MCF 10A (cell line): Measurements from ENCODE around the gene PPP2R2B. TPM values are rescaled to one million over a fixed set of nuclear protein-coding genes. Genes with fewer than 3 reads are reported as not detected.

ENCODE experiments used
- BruUV-seq: library from RNA; stranded (reverse); fragments of 400-500 nt; replicated peaks from 2 replicates; lab custom pipeline; 2021; lab: Mats Ljungman, UMichigan
- CTCF ChIA-PET: fragments of 300-600 bp; sonication (Branson Sonifier 250); formaldehyde crosslinking; extraction: SDS; loops from one replicate; lab custom pipeline; 2021; ENCODE audit warnings: antibody characterized with exemption, inconsistent platforms; lab: Yijun Ruan, JAX
- POLR2A ChIA-PET: fragments of 300-600, 350-650 bp; sonication (Branson Sonifier 250); formaldehyde crosslinking; extraction: SDS; loops from one replicate; lab custom pipeline; 2020; ENCODE audit warnings: antibody characterized with exemption, inconsistent platforms; lab: Yijun Ruan, JAX
- DNase-seq: peaks from one replicate; pipeline ENCODE4 v3.0.0-alpha.2; 2018; ENCODE audit not compliant: unreplicated experiment
- H3K27ac Mint-ChIP-seq: one replicate; pipeline ENCODE4 v1.8.0; 2022; ENCODE audit warnings: mild to moderate bottlenecking, low read depth, mixed read lengths; ENCODE audit not compliant: unreplicated experiment
- H3K27me3 Mint-ChIP-seq: one replicate; pipeline ENCODE4 v1.8.0; 2022; ENCODE audit warnings: mixed read lengths; ENCODE audit not compliant: insufficient read depth, unreplicated experiment
- H3K36me3 Mint-ChIP-seq: one replicate; pipeline ENCODE4 v1.8.0; 2022; ENCODE audit warnings: mild to moderate bottlenecking, moderate library complexity, mixed read lengths; ENCODE audit not compliant: insufficient read depth, unreplicated experiment
- H3K4me1 Mint-ChIP-seq: one replicate; pipeline ENCODE4 v1.8.0; 2022; ENCODE audit warnings: mixed read lengths; ENCODE audit not compliant: insufficient read depth, unreplicated experiment
- H3K4me3 Mint-ChIP-seq: one replicate; pipeline ENCODE4 v1.8.0; 2022; ENCODE audit warnings: mild to moderate bottlenecking, moderate library complexity, mixed read lengths; ENCODE audit not compliant: unreplicated experiment
- H3K9me3 Mint-ChIP-seq: one replicate; pipeline ENCODE4 v1.8.0; 2022; ENCODE audit warnings: mixed read lengths; ENCODE audit not compliant: unreplicated experiment
- CTCF ChIP-seq: fragments of 200-600 bp; IDR thresholded peaks from one replicate; pipeline ENCODE4 v1.8.0; 2022; ENCODE audit warnings: antibody characterized with exemption, mild to moderate bottlenecking; ENCODE audit not compliant: unreplicated experiment
- intact Hi-C: fragments of 100-400 bp; cut with micrococcal nuclease; formaldehyde crosslinking; loops from 2 replicates; pipeline ENCODE4 v1.14.1; 2022
- total RNA-seq: library from RNA; stranded (reverse); gene quantifications from 2 replicates; pipeline ENCODE4 v1.2.3, GENCODE V29; 2022

Gene PPP2R2B
- total RNA-seq, 1 experiment from 2014 or later, result 0.54 TPM

- BruUV-seq, result no TSS peak
- ChIA-PET CTCF (interaction anchor here (0.6 kb wide), 1 partner anchor 112 kb away, joined by 4 read pairs; no protein-coding TSS in a partner anchor), POLR2A (interaction anchor here (1.7 kb wide), 1 partner anchor 10 kb away, joined by 4 read pairs; no protein-coding TSS in a partner anchor)
- Mint-ChIP-seq H3K4me1 (no peaks in the 10 kb centered on the region), H3K9me3 (no peaks in the 10 kb centered on the region), H3K4me3 (no peak overlapping the region), H3K27me3 (no peaks in the 10 kb centered on the region), H3K36me3 (no peaks in the 10 kb centered on the region), H3K27ac (no peak overlapping the region)
- no peak for TF ChIP-seq CTCF
- DNase-seq, result peak; percentile 13
- intact Hi-C loops, result no loop called here
Measured at GRCh38 chr5:146815411-146815810, 63.1 kb downstream of the PPP2R2B start.

DNA sequence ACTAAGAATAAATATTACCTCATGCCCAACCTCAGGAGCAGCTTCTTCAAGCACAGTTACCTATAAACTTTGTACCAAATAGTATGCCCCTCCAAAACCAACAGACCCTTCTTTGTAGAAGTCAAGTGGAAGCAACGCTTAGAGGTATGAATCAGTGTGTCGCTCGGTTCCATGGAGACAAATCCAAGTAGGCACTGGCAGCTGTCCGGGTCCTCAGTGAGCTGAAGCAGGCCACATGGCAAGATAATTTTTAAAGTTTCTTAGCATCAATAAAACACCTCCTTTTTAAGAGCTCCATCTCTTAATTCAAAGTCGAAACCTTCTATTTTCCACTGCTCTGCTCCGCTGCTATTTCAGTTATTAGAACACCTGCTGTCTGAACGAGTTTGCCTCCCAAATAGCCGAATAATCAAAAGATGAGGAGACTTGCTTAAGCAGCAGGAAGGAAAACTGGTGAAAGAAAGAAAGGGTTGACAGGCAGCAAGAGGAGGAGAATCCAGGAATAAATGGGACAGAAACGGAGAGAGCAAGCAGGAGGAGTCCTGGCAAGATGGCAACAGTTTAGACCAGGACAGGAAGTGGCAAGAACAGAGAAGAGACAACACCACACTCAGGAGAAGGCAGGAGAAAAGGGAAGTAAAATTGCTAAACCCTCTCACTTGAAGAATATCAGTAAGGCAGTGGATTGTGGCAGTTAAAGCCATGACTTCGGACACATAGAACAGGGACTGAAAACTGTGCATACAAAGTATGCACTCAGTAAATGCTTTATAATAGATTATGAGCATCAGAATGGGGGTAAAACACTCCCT lies 65.0 kb downstream of the PPP2R2B start:
- POLR2A ChIA-PET, result interaction anchor here (1.3 to 1.7 kb wide), 2 partner anchors 11 to 18 kb away, joined by 4 read pairs; no protein-coding TSS in a partner anchor
- Mint-ChIP-seq H3K4me3 (no peak overlapping the region), H3K4me1 (no peaks in the 10 kb centered on the region), H3K27ac (no peak overlapping the region), H3K27me3 (no peaks in the 10 kb centered on the region), H3K36me3 (no peaks in the 10 kb centered on the region), H3K9me3 (peaks cover 9% of the 10 kb centered on the region)
- no TSS peak for BruUV-seq
- TF ChIP-seq CTCF, result no peak
- CTCF ChIA-PET, result interaction anchor here (0.5 to 1.6 kb wide), 5 partner anchors 19 to 272 kb away, joined by 3 to 4 read pairs (median 4); no protein-coding TSS in a partner anchor
- intact Hi-C loops, result no loop called here
- DNase-seq, result no peak

DNA sequence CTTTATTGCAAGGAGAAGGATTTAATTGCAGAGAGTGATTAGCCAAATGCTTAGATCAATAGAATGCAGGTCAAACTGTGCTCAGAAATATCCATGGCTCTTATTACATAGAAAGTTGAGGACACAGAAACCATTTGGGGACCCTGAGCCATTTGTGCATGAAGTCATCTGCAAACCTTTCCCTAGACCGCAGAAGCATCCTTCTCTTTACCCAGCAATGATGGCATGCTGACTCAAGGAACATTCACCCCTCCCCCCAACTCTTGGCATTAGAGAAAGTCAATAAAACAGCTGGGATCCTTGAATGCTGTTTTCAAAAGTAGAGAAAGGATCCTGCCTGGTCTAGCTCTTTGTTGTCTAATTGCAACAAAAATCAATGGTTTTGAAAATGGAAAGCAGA lies 73.5 kb downstream of the PPP2R2B start:
- peaks cover 8% of the 10 kb centered on the region for H3K9me3 Mint-ChIP-seq
- H3K4me1 Mint-ChIP-seq, result no peaks in the 10 kb centered on the region
- no peak overlapping the region for H3K27ac Mint-ChIP-seq
- H3K36me3 Mint-ChIP-seq, result no peaks in the 10 kb centered on the region
- TF ChIP-seq CTCF, result no peak
- no peak overlapping the region for H3K4me3 Mint-ChIP-seq
- no TSS peak for BruUV-seq
- intact Hi-C loops, result no loop called here
- CTCF ChIA-PET, result interaction anchor here (0.6 kb wide), 1 partner anchor 18 kb away, joined by 3 read pairs; no protein-coding TSS in a partner anchor
- DNase-seq, result peak; percentile 17
- POLR2A ChIA-PET, result no interaction called here
- H3K27me3 Mint-ChIP-seq, result peaks cover 49% of the 10 kb centered on the region

DNA sequence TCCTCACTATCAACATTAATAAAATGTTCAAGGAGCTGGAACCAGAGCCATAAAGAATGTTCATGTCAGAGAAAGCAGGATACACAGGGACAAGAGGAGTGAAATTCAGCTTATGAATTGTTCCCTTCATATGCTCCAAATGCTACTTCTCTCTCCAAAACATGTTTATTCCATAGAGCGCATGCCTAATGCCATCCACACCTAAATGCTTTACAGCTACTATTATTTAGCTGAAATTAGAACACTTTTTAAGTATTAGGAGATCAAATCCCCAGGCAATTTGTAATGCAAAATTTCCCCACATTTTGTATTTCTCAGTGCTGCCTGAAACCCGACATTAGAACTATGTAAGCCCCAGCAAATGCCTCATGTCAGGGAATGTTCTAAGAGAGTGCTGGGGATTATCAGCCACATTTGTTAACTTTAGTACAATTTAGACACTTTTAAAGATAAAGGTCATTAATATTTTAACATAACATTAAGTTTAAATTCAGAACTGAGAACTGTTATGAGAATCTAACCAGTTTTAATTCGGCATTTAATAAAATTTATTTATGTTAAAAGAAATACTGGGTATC lies 75.5 kb downstream of the PPP2R2B start:
- ChIA-PET POLR2A (interaction anchor here (1.1 kb wide), 1 partner anchor 120 kb away, joined by 3 read pairs; no protein-coding TSS in a partner anchor), CTCF (interaction anchor here (0.7 to 0.9 kb wide), 3 partner anchors 14 to 163 kb away, joined by 3 read pairs; no protein-coding TSS in a partner anchor)
- no peaks in the 10 kb centered on the region for H3K4me1 Mint-ChIP-seq
- intact Hi-C loops, result no loop called here
- DNase-seq, result no peak
- H3K9me3 Mint-ChIP-seq, result no peaks in the 10 kb centered on the region
- peaks cover 67% of the 10 kb centered on the region for H3K27me3 Mint-ChIP-seq
- H3K27ac Mint-ChIP-seq, result no peak overlapping the region
- no peaks in the 10 kb centered on the region for H3K36me3 Mint-ChIP-seq
- H3K4me3 Mint-ChIP-seq, result no peak overlapping the region
- no peak for TF ChIP-seq CTCF
- no TSS peak for BruUV-seq
